ENCODE data around the gene PLEKHO2. TPM values are rescaled to one million over a fixed set of nuclear protein-coding genes. Genes with fewer than 3 reads are reported as not detected.

The PLEKHO2 gene
- total and polyA plus RNA-seq, 2 of the 13 experiments (the other 11 are each of a cell fraction or from before 2014, with no cell fraction given) = 3.8 to 4.8 TPM

DNA sequence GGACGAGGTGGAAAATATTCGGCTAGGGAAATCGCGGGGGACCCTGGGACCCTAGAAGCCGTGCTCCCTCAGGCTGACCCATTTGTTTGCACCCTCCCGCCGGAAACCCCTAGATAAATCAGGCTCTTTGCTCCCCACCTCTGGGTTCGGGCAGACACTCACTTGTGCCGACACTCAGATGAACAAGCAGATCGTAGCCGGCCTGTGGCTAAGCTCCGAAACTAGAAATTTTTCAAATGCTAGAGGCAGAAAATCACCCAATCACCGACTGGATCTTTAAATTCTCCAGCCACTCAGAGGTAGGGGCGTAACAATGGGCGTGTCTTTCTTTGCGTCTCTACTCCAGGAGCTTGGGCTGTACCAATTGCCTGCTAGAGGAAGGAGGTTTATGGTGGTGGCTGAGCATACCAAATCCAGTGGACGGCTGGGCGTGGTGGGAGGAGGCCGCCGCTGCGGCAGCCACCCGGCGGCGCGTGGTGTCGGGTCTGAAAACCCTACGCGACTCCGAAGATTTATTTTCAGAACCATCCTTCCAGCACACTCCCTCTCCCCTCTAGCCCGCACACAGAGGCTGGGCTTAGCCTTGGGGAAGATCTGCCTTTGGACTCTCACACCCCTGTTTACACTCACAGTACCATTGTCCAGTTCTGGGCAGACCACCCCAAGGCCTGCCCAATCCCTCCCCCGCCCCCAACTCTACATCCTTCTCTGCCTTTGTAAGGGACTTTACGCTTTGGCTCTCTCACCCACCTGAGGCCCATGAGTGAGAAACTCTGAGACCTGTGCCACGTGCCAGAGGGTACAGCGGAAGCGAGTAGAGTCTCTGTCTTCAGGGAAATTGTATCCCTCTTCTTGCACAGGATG is 16.1 kb upstream of the PLEKHO2 start, which contains the start of gene PIF1 (continued):
- TF ChIP-seq, protein P1, sequence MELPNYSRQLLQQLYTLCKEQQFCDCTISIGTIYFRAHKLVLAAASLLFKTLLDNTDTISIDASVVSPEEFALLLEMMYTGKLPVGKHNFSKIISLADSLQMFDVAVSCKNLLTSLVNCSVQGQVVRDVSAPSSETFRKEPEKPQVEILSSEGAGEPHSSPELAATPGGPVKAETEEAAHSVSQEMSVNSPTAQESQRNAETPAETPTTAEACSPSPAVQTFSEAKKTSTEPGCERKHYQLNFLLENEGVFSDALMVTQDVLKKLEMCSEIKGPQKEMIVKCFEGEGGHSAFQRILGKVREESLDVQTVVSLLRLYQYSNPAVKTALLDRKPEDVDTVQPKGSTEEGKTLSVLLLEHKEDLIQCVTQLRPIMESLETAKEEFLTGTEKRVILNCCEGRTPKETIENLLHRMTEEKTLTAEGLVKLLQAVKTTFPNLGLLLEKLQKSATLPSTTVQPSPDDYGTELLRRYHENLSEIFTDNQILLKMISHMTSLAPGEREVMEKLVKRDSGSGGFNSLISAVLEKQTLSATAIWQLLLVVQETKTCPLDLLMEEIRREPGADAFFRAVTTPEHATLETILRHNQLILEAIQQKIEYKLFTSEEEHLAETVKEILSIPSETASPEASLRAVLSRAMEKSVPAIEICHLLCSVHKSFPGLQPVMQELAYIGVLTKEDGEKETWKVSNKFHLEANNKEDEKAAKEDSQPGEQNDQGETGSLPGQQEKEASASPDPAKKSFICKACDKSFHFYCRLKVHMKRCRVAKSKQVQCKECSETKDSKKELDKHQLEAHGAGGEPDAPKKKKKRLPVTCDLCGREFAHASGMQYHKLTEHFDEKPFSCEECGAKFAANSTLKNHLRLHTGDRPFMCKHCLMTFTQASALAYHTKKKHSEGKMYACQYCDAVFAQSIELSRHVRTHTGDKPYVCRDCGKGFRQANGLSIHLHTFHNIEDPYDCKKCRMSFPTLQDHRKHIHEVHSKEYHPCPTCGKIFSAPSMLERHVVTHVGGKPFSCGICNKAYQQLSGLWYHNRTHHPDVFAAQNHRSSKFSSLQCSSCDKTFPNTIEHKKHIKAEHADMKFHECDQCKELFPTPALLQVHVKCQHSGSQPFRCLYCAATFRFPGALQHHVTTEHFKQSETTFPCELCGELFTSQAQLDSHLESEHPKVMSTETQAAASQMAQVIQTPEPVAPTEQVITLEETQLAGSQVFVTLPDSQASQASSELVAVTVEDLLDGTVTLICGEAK (IDR thresholded peaks at IDR 0.05) = no peak
- TF ChIP-seq, protein P1 (CRISPR knock-in tag; IDR thresholded peaks at IDR 0.05) = 0 out of 2 replicates have a peak, but pooled peaks have one; percentile 9
- TF ChIP-seq ZNF792 (CRISPR knock-in tag; IDR thresholded peaks at IDR 0.05) (peak; percentile 14), TOPORS (CRISPR knock-in tag; IDR thresholded peaks at IDR 0.05) (no peak), KAT2B (IDR thresholded peaks at IDR 0.05; ENCODE audit: borderline replicate concordance, low read depth, low read length) (no peak), PHF21A (CRISPR knock-in tag; IDR thresholded peaks at IDR 0.05) (peak; percentile 72), KLF6 (CRISPR knock-in tag; IDR thresholded peaks at IDR 0.05) (peak; percentile 77; the same call in 1 of the 2 replicates), ZNF605 (CRISPR knock-in tag; IDR thresholded peaks at IDR 0.05) (0 out of 2 replicates have a peak, but pooled peaks have one; percentile 11), ZSCAN12 (CRISPR knock-in tag; IDR thresholded peaks at IDR 0.05) (no peak), CAMTA2 (CRISPR knock-in tag; IDR thresholded peaks at IDR 0.05; ENCODE audit: borderline replicate concordance) (no peak), EP300 (IDR thresholded peaks at IDR 0.05; ENCODE audit: low read depth in 2 of 2, low read length in 2 of 2) (peak; percentile 9 to 13; a peak in 1 of 4 replicates), EP300 (CRISPR knock-in tag; IDR thresholded peaks at IDR 0.05; ENCODE audit: borderline replicate concordance) (0 out of 2 replicates have a peak, but pooled peaks have one; percentile 14)
- TF ChIP-seq, protein P2, sequence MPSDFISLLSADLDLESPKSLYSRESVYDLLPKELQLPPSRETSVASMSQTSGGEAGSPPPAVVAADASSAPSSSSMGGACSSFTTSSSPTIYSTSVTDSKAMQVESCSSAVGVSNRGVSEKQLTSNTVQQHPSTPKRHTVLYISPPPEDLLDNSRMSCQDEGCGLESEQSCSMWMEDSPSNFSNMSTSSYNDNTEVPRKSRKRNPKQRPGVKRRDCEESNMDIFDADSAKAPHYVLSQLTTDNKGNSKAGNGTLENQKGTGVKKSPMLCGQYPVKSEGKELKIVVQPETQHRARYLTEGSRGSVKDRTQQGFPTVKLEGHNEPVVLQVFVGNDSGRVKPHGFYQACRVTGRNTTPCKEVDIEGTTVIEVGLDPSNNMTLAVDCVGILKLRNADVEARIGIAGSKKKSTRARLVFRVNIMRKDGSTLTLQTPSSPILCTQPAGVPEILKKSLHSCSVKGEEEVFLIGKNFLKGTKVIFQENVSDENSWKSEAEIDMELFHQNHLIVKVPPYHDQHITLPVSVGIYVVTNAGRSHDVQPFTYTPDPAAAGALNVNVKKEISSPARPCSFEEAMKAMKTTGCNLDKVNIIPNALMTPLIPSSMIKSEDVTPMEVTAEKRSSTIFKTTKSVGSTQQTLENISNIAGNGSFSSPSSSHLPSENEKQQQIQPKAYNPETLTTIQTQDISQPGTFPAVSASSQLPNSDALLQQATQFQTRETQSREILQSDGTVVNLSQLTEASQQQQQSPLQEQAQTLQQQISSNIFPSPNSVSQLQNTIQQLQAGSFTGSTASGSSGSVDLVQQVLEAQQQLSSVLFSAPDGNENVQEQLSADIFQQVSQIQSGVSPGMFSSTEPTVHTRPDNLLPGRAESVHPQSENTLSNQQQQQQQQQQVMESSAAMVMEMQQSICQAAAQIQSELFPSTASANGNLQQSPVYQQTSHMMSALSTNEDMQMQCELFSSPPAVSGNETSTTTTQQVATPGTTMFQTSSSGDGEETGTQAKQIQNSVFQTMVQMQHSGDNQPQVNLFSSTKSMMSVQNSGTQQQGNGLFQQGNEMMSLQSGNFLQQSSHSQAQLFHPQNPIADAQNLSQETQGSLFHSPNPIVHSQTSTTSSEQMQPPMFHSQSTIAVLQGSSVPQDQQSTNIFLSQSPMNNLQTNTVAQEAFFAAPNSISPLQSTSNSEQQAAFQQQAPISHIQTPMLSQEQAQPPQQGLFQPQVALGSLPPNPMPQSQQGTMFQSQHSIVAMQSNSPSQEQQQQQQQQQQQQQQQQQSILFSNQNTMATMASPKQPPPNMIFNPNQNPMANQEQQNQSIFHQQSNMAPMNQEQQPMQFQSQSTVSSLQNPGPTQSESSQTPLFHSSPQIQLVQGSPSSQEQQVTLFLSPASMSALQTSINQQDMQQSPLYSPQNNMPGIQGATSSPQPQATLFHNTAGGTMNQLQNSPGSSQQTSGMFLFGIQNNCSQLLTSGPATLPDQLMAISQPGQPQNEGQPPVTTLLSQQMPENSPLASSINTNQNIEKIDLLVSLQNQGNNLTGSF (CRISPR knock-in tag; IDR thresholded peaks at IDR 0.05) = no peak
